Adrenal gland (tissue), 12 donors: ENCODE measurements around the gene DNAJC11. TPM values are rescaled to one million over a fixed set of nuclear protein-coding genes. Genes with fewer than 3 reads are reported as not detected.

Experiments used
- DNase-seq, 7 donors: peaks; one replicate each; pipeline ENCODE4 v3.0.0-alpha.2; 2019 to 2020
- H3K27ac ChIP-seq, 5 donors: fragments of 200-600 bp; sonication (generic) in 4 of 5; 1 replicate in 3 of 5; 2 replicates in 2 of 5; pipeline versions ENCODE4 v1.5.1 to v1.8.0; 2016 to 2020; ENCODE audit warnings: mild to moderate bottlenecking in 1 of 5
- H3K27me3 ChIP-seq: fragments of 200-600 bp; 2 replicates; pipeline ENCODE4 v1.8.0; 2021
- H3K36me3 ChIP-seq, 2 donors: fragments of 200-600 bp; replicated peaks in 1 of 2; 1 replicate in 1 of 2; 2 replicates in 1 of 2; pipeline versions ENCODE4 v1.5.1 to v1.8.0; 2018 to 2022
- H3K4me1 ChIP-seq, 2 donors: fragments of 200-600 bp; replicated peaks in 1 of 2; 1 replicate in 1 of 2; 2 replicates in 1 of 2; pipeline versions ENCODE4 v1.5.1 to v1.8.0; 2018 to 2021
- H3K4me3 ChIP-seq, 4 donors: fragments of 200-600 bp; sonication (generic) in 3 of 4; one replicate each; pipeline ENCODE4 v1.5.1; 2016 to 2018
- H3K9me3 ChIP-seq, 3 donors: fragments of 200-600 bp; sonication (generic) in 1 of 3; replicated peaks in 1 of 3; 1 replicate in 2 of 3; 2 replicates in 1 of 3; pipeline versions ENCODE4 v1.5.1 to v1.8.0; 2016 to 2021
- POLR2A ChIP-seq, 2 donors: fragments of 450-650 bp; IDR thresholded peaks; one replicate each; pipeline ENCODE4 v1.6.1; 2017; ENCODE audit warnings: antibody characterized with exemption in 2 of 2, mild to moderate bottlenecking in 2 of 2, moderate library complexity in 1 of 2
- WGBS, 4 donors: extraction: QIAGEN DNeasy Blood & Tissue Kit in 2 of 4; methylation state at CpG; one replicate each; pipeline versions ENCODE4 v1.1.5 to v1.1.7; 2013 to 2017; 5-methylcytosine and 5-hydroxymethylcytosine counted together
- intact Hi-C, 2 donors: fragments of 100-400 bp; cut with DNase I; formaldehyde crosslinking; loops; one replicate each; pipeline versions ENCODE4 v1.14.1 to v1.15.0; 2022 to 2023
- polyA plus RNA-seq, 3 donors: library from polyadenylated mRNA; stranded (reverse); fragments of 200-250 nt in 2 of 3; fragments of 350-450 nt in 1 of 3; fragmentation: Illumina TruSeq in 1 of 3; extraction: RNeasy Lipid Tissue Mini Kit (QIAGEN cat#74804) in 1 of 3; gene quantifications; one replicate each; pipeline ENCODE4 v1.2.3, GENCODE V29; 2013 to 2014
- total RNA-seq, 9 donors: library from RNA; depleted of rRNA in 4 of 9; stranded (reverse); fragments of >200 nt in 4 of 9; fragments of 120-200 nt in 1 of 9; fragmentation: NEBNext Ultra II Directional in 1 of 9; extraction: Animal tissue kit (Norgen Biotek cat#: 25700) in 1 of 9; gene quantifications; one replicate each; pipeline versions ENCODE4 v1.1.0 to v1.2.4, GENCODE V29; 2013 to 2023
- TF ChIP-seq, protein P1 (sequence below), 6 experiments: fragments of 450-650 bp in 4 of 6; fragments of 200-600 bp in 2 of 6; sonication (generic) in 1 of 6; IDR thresholded peaks; 1 replicate in 5 of 6; 2 replicates in 1 of 6; pipeline versions ENCODE4 v1.5.1 to v1.8.0; 2016 to 2021; ENCODE audit warnings: antibody characterized with exemption in 6 of 6, mild to moderate bottlenecking in 2 of 6, moderate library complexity in 1 of 6
- donor health status: healthy with polysubstance abuse.
- donor health status: Bipolar disorder and iron deficiency.
- donor health status: DM: yes; HTN: yes; CAD: no.
- donor health status: DM: no; HTN: no; CAD: no.
- donor health status: DM: no; HTN: no; CAD: no.
- donor health status: DM: yes; HTN: yes; CAD: no.

DNAJC11 gene
- total and polyA plus RNA-seq, 12 donors = 29.2 to 125 (median 61.9) TPM

DNA sequence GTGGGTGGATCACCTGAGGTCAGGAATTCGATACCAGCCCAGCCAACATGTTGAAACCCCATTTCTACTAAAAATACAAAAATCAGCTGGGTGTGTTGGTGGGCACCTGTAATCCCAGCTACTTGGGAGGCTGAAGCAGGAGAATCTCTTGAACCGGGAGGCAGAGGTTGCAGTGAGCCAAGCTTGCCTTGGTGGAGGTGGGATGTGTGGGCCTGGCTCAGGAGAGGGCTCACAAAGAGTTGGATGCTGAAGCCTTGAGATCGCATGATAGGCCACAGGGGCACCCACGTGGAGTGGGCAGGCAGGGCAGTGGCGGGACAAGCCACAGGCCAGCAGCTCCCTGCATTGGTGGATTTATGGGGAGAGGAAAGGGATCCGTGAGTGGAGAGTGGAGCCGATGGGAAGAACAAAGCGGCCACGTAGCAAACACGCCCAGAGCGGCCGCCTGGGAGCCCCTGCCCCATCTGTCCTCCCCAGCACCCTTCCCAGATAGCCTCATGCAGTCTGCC lies 72.6 kb downstream of the DNAJC11 start:
- Histone ChIP-seq H3K27me3 (no peaks in the 10 kb centered on the region), H3K4me3 (no peak overlapping the region), H3K9me3 (no peaks in the 10 kb centered on the region), H3K27ac (no peak overlapping the region), H3K4me1 (peaks cover 14 to 18% of the 10 kb centered on the region in 2 donors), H3K36me3 (peaks cover 0 to 55% of the 10 kb centered on the region in 2 donors)
- WGBS, 4 donors = 84 to 90% (median 87%) methylated on average over 11 to 12 of the region's 12 CpGs
- TF ChIP-seq POLR2A (IDR thresholded peaks at IDR 0.05) = no peak
- TF ChIP-seq, protein P1, sequence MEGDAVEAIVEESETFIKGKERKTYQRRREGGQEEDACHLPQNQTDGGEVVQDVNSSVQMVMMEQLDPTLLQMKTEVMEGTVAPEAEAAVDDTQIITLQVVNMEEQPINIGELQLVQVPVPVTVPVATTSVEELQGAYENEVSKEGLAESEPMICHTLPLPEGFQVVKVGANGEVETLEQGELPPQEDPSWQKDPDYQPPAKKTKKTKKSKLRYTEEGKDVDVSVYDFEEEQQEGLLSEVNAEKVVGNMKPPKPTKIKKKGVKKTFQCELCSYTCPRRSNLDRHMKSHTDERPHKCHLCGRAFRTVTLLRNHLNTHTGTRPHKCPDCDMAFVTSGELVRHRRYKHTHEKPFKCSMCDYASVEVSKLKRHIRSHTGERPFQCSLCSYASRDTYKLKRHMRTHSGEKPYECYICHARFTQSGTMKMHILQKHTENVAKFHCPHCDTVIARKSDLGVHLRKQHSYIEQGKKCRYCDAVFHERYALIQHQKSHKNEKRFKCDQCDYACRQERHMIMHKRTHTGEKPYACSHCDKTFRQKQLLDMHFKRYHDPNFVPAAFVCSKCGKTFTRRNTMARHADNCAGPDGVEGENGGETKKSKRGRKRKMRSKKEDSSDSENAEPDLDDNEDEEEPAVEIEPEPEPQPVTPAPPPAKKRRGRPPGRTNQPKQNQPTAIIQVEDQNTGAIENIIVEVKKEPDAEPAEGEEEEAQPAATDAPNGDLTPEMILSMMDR (IDR thresholded peaks at IDR 0.05) = no peak
- no peak for DNase-seq
- intact Hi-C loops = no loop called here

DNA sequence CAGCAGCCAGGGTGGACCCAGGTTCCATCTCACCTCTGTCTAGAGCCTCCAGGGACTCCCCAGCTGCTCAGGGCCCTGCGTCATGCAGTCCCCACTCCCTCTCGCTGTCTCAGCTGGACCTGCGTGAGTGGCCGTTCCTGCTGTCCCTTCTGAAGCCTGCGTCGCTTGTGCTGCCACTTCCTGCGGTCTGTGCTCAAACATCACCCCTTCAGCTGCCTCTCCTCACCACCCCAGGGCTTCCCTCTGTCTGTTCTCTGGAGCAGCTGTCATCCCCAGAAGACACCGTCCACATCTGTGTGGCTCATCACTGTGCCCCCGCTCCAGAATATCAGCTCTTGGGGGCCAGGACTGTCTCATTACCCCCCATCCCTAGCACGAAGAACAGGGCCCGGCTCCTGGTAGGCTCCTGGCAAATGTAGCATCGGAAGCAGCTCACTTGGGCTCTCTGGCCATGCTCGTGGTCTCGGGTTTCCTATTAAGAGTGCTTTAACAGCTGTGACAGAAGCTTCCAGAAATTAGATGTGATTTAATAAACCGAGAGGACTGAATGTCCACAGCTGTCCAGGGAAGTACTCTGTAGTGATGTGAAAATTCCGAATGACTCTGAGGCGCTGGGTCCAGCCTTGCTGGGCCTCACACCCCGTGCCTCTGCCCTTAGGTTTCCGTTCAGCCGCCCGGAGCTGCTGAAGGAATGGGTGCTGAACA lies 73.6 kb downstream of the DNAJC11 start:
- Histone ChIP-seq H3K27me3 (no peaks in the 10 kb centered on the region), H3K4me3 (no peak overlapping the region), H3K9me3 (no peaks in the 10 kb centered on the region), H3K4me1 (peaks cover 14 to 20% of the 10 kb centered on the region in 2 donors), H3K27ac (no peak overlapping the region), H3K36me3 (peaks cover 0 to 46% of the 10 kb centered on the region in 2 donors)
- TF ChIP-seq POLR2A (IDR thresholded peaks at IDR 0.05) = no peak
- TF ChIP-seq, protein P1 (IDR thresholded peaks at IDR 0.05) = no peak
- intact Hi-C loops = no loop called here
- DNase-seq = no peak
- WGBS, 4 donors = 85 to 93% (median 88%) methylated on average over 15 to 21 of the region's 21 CpGs

DNA sequence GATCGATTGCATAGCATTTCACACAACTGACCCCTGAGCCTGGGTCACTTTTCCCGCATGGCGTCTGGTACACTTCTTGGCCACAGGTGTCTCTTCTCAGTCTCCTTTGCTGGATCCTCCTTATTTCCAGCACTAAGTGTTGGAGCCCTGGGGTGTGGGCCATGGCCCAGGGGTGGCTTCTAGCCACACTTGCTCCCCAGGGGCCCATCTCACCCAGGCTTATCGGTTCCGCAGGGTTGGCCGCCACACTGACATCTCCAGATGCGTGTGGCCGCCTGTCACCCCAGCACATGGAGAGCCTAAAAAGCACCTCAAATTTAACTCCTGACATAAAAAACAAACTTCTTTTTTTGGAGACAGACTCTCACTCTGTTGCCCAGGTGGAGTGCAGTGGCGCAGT lies 74.6 kb downstream of the DNAJC11 start:
- H3K4me3 ChIP-seq = no peak overlapping the region
- peaks cover 0 to 45% of the 10 kb centered on the region in 2 donors for H3K36me3 ChIP-seq

DNA sequence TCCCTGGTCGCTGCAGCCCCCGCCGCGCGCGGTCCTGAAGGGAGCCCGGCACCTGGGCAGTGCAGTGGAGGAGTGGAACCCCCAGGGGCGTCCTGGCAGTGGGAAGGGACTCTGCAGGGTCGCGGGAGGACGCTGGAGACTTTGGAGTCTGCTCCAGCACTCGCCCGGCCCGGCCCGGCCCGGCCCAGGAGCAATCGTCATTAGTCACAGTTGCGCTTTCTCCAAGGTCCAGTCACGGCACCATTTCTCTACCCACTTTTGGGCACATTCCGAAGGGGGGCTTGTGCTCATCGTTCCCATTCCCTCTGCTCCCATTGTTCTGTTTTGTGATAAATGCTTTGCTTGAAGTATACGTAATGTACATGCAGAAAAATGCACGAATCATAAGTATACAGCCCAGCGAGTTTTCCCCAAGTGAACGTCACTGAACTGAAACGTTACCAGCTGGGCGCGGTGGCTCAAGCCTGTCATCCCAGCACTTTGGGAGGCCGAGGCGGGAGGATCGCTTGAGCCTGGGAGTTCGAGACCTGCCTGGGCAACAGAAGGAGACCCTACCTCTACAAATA lies 75.9 kb downstream of the DNAJC11 start:
- H3K4me3 ChIP-seq = peak overlapping the region; percentile 28 to 91 (median 64)
- peaks cover 14 to 24% of the 10 kb centered on the region in 2 donors for H3K4me1 ChIP-seq
- intact Hi-C loops = no loop called here
- TF ChIP-seq, protein P1 (IDR thresholded peaks at IDR 0.05) = peak in 1 of 6 experiments; percentile 16
- peak in 1 of 2 donors; percentile 35 for TF ChIP-seq POLR2A (IDR thresholded peaks at IDR 0.05)
- no peaks in the 10 kb centered on the region for H3K27me3 ChIP-seq
- peak overlapping the region; percentile 60 to 95 (median 89) for H3K27ac ChIP-seq
- DNase-seq = peak in 6 of 7 donors; percentile 39 to 67 (median 56)
- peaks cover 0 to 47% of the 10 kb centered on the region in 2 donors for H3K36me3 ChIP-seq
- 3 to 6% (median 4%) methylated on average over 19 to 32 of the region's 32 CpGs for WGBS, 4 donors
- H3K9me3 ChIP-seq = no peaks in the 10 kb centered on the region

More for the DNA sequence above, 74.6 kb downstream of the DNAJC11 start:
- intact Hi-C loops = no loop called here
- Histone ChIP-seq H3K9me3 (no peaks in the 10 kb centered on the region), H3K27me3 (no peaks in the 10 kb centered on the region), H3K27ac (no peak overlapping the region), H3K4me1 (peaks cover 14 to 24% of the 10 kb centered on the region in 2 donors)
- 90 to 96% (median 94%) methylated on average over 9 of the region's 9 CpGs for WGBS, 4 donors
- no peak for DNase-seq
- TF ChIP-seq, protein P1 (IDR thresholded peaks at IDR 0.05) = no peak
- no peak for TF ChIP-seq POLR2A (IDR thresholded peaks at IDR 0.05)
